WTC11 (cell line): ENCODE data around the gene TMEM151B. TPM values are rescaled to one million over a fixed set of nuclear protein-coding genes. Genes with fewer than 3 reads are reported as not detected.

Source experiments
- CREM ChIP-seq: sonication (generic); formaldehyde crosslinking; IDR thresholded peaks from 2 replicates; pipeline ENCODE4 v1.8.1; 2022; ENCODE audit warnings: mild to moderate bottlenecking, missing genetic modification reagents, moderate library complexity
- ELF4 ChIP-seq: sonication (generic); formaldehyde crosslinking; IDR thresholded peaks from 2 replicates; pipeline ENCODE4 v1.8.1; 2022; ENCODE audit warnings: low read depth, mild to moderate bottlenecking, moderate library complexity, missing genetic modification reagents
- ESRRA ChIP-seq: sonication (generic); formaldehyde crosslinking; IDR thresholded peaks from 2 replicates; pipeline ENCODE4 v1.8.1; 2022; ENCODE audit warnings: mild to moderate bottlenecking, missing genetic modification reagents, borderline replicate concordance
- FOXJ3 ChIP-seq: sonication (generic); formaldehyde crosslinking; IDR thresholded peaks from 2 replicates; pipeline ENCODE4 v1.9.0; 2021; ENCODE audit warnings: missing genetic modification reagents, mild to moderate bottlenecking, borderline replicate concordance
- GTF2I ChIP-seq: fragments of 250-450 bp; sonication (Bioruptor Pico); conservative IDR thresholded peaks from 2 replicates; pipeline ENCODE4 v1.4.0; 2021; ENCODE audit warnings: mild to moderate bottlenecking
- NFATC4 ChIP-seq: fragments of 250-450 bp; sonication (Bioruptor Pico); IDR thresholded peaks from 2 replicates; pipeline ENCODE4 v1.9.0; 2021; ENCODE audit warnings: mild to moderate bottlenecking
- NFYB ChIP-seq: sonication (generic); formaldehyde crosslinking; conservative IDR thresholded peaks from 2 replicates; pipeline ENCODE4 v1.8.0; 2022; ENCODE audit warnings: low read depth, missing genetic modification reagents
- NR3C1 ChIP-seq: sonication (generic); formaldehyde crosslinking; conservative IDR thresholded peaks from 2 replicates; pipeline ENCODE4 v1.8.1; 2023; ENCODE audit warnings: low read depth, mild to moderate bottlenecking, missing genetic modification reagents
- PRRX2 ChIP-seq: fragments of 250-450 bp; sonication (Bioruptor Pico); IDR thresholded peaks from 2 replicates; pipeline ENCODE4 v1.8.0; 2021; ENCODE audit warnings: mild to moderate bottlenecking
- SMAD4 ChIP-seq: sonication (generic); formaldehyde crosslinking; IDR thresholded peaks from 2 replicates; pipeline ENCODE4 v1.8.0; 2022; ENCODE audit warnings: mild to moderate bottlenecking, missing genetic modification reagents
- USF2 ChIP-seq: sonication (generic); formaldehyde crosslinking; IDR thresholded peaks from 2 replicates; pipeline ENCODE4 v1.8.1; 2023; ENCODE audit warnings: mild to moderate bottlenecking, missing genetic modification reagents, moderate library complexity
- ZNF532 ChIP-seq: fragments of 250-450 bp; sonication (Bioruptor Pico); IDR thresholded peaks from 2 replicates; pipeline ENCODE4 v1.9.0; 2021; ENCODE audit warnings: mild to moderate bottlenecking, borderline replicate concordance
- total RNA-seq: library from RNA; stranded (reverse); gene quantifications from 3 replicates; pipeline ENCODE4 v1.2.3, GENCODE V29; 2021
- TF ChIP-seq, protein P1 (sequence below): sonication (generic); formaldehyde crosslinking; IDR thresholded peaks from 2 replicates; pipeline ENCODE4 v1.8.1; 2022; ENCODE audit warnings: low read depth, missing genetic modification reagents, borderline replicate concordance
- TF ChIP-seq, protein P2 (sequence below): fragments of 250-450 bp; sonication (Bioruptor Pico); IDR thresholded peaks from 2 replicates; pipeline ENCODE4 v1.9.0; 2021; ENCODE audit warnings: mild to moderate bottlenecking
- TF ChIP-seq, protein P3 (sequence below): fragments of 250-450 bp; sonication (Bioruptor Pico); IDR thresholded peaks from 2 replicates; pipeline ENCODE4 v1.8.0; 2021; ENCODE audit warnings: mild to moderate bottlenecking
- TF ChIP-seq, protein P4 (sequence below): sonication (generic); formaldehyde crosslinking; conservative IDR thresholded peaks from 2 replicates; pipeline ENCODE4 v1.8.1; 2022; ENCODE audit warnings: mild to moderate bottlenecking, missing genetic modification reagents
- TF ChIP-seq, protein P5 (sequence below): fragments of 250-450 bp; sonication (Bioruptor Pico); conservative IDR thresholded peaks from 2 replicates; pipeline ENCODE4 v1.9.0; 2021; ENCODE audit warnings: mild to moderate bottlenecking

Gene TMEM151B
- total RNA-seq, 1 experiment from 2014 or later, result 5.5 TPM

DNA sequence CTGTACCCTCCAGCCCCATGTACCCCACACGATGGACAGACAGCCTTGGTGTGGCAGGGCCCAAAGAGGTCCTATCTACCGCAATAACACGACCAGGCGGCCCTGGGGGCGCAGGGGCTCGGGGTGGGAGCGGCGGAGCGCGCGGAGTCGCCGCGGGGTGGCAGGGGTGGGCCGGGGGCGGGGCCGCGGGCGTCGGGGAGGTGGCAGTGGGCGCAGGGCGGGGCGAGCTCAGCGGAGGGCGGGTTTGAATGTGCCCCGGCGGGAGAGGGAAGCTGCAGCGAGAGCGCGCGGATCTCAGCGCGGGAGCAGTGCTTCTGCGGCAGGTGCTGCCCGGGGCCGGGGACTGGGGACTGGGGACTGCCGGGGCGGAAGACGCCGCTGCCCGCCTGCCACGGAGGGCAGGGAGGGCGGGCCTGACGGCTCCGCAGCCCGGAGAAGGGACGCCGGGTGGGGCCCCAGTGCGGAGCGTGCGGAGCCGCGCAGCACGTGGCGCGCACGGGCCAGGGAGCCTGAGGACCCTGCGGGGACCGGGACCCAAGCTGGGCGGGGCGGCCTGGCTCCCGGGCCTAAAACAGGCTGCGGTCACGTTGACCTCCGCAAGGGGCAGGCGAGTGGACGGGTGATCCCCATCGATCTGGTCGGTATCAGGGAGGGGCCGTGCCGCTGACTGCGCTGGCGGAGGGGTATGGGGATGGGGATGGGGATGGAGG is 46.8 kb upstream of the TMEM151B start, which contains the start of gene SLC29A1 (continued):
- no peak for TF ChIP-seq NFATC4 (CRISPR knock-in tag)
- TF ChIP-seq GTF2I (CRISPR knock-in tag), result no peak
- peak; percentile 38; the same call in 1 of the 2 replicates for TF ChIP-seq ELF4 (CRISPR knock-in tag)
- no peak for TF ChIP-seq NR3C1 (CRISPR knock-in tag)
- TF ChIP-seq CREM (CRISPR knock-in tag), result peak; percentile 80
- TF ChIP-seq ZNF532, result no peak
- TF ChIP-seq PRRX2 (CRISPR knock-in tag), result no peak
- TF ChIP-seq, protein P1, sequence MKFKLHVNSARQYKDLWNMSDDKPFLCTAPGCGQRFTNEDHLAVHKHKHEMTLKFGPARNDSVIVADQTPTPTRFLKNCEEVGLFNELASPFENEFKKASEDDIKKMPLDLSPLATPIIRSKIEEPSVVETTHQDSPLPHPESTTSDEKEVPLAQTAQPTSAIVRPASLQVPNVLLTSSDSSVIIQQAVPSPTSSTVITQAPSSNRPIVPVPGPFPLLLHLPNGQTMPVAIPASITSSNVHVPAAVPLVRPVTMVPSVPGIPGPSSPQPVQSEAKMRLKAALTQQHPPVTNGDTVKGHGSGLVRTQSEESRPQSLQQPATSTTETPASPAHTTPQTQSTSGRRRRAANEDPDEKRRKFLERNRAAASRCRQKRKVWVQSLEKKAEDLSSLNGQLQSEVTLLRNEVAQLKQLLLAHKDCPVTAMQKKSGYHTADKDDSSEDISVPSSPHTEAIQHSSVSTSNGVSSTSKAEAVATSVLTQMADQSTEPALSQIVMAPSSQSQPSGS (CRISPR knock-in tag), result no peak
- TF ChIP-seq, protein P2, sequence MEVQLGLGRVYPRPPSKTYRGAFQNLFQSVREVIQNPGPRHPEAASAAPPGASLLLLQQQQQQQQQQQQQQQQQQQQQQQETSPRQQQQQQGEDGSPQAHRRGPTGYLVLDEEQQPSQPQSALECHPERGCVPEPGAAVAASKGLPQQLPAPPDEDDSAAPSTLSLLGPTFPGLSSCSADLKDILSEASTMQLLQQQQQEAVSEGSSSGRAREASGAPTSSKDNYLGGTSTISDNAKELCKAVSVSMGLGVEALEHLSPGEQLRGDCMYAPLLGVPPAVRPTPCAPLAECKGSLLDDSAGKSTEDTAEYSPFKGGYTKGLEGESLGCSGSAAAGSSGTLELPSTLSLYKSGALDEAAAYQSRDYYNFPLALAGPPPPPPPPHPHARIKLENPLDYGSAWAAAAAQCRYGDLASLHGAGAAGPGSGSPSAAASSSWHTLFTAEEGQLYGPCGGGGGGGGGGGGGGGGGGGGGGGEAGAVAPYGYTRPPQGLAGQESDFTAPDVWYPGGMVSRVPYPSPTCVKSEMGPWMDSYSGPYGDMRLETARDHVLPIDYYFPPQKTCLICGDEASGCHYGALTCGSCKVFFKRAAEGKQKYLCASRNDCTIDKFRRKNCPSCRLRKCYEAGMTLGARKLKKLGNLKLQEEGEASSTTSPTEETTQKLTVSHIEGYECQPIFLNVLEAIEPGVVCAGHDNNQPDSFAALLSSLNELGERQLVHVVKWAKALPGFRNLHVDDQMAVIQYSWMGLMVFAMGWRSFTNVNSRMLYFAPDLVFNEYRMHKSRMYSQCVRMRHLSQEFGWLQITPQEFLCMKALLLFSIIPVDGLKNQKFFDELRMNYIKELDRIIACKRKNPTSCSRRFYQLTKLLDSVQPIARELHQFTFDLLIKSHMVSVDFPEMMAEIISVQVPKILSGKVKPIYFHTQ (CRISPR knock-in tag), result no peak
- peak; percentile 15; the same call in 1 of the 2 replicates for TF ChIP-seq NFYB (CRISPR knock-in tag)
- no peak for TF ChIP-seq SMAD4
- no peak for TF ChIP-seq FOXJ3 (CRISPR knock-in tag)
- TF ChIP-seq, protein P3, sequence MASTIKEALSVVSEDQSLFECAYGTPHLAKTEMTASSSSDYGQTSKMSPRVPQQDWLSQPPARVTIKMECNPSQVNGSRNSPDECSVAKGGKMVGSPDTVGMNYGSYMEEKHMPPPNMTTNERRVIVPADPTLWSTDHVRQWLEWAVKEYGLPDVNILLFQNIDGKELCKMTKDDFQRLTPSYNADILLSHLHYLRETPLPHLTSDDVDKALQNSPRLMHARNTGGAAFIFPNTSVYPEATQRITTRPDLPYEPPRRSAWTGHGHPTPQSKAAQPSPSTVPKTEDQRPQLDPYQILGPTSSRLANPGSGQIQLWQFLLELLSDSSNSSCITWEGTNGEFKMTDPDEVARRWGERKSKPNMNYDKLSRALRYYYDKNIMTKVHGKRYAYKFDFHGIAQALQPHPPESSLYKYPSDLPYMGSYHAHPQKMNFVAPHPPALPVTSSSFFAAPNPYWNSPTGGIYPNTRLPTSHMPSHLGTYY (CRISPR knock-in tag), result no peak
- TF ChIP-seq USF2, result no peak
- peak; percentile 63; the same call in 1 of the 2 replicates for TF ChIP-seq ESRRA (CRISPR knock-in tag)
- TF ChIP-seq, protein P4, sequence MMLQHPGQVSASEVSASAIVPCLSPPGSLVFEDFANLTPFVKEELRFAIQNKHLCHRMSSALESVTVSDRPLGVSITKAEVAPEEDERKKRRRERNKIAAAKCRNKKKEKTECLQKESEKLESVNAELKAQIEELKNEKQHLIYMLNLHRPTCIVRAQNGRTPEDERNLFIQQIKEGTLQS (CRISPR knock-in tag), result 0 out of 2 replicates have a peak, but pooled peaks have one; percentile 12
- TF ChIP-seq, protein P5, sequence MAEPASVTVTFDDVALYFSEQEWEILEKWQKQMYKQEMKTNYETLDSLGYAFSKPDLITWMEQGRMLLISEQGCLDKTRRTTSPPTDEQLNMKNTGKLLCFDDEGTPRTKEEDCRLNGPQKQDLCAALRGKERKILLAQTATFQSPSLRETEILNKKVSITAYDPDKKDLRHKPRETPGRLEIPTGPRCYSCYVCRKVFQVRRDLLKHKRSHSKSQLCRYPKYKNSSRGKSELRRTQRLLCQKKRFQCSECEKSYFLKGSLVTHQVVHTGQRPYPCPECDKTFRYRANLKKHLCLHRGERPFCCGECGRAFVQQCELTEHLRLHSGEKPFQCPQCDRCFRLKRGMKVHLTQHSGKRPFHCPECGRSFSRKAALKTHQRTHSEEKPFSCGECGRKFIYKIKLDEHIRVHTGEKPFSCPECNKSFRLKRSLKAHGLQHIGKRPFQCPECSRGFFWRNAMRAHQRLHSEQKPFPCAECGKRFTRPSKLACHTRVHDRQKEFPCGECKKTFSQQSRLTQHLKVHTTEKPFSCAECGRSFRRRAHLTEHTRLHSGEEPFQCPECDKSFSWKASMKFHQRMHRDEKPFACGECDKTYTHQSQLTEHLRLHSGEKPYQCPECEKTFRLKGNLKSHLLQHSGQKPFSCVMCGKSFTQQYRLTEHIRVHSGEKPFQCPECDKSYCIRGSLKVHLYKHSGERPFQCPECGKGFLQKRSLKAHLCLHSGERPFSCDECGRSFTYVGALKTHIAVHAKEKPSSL (CRISPR knock-in tag), result no peak
